ENCODE measurements around the gene ZNF827. TPM values are rescaled to one million over a fixed set of nuclear protein-coding genes. Genes with fewer than 3 reads are reported as not detected.

Gene ZNF827
- total RNA-seq, 1 donor from 2014 or later = 14.1 TPM

DNA sequence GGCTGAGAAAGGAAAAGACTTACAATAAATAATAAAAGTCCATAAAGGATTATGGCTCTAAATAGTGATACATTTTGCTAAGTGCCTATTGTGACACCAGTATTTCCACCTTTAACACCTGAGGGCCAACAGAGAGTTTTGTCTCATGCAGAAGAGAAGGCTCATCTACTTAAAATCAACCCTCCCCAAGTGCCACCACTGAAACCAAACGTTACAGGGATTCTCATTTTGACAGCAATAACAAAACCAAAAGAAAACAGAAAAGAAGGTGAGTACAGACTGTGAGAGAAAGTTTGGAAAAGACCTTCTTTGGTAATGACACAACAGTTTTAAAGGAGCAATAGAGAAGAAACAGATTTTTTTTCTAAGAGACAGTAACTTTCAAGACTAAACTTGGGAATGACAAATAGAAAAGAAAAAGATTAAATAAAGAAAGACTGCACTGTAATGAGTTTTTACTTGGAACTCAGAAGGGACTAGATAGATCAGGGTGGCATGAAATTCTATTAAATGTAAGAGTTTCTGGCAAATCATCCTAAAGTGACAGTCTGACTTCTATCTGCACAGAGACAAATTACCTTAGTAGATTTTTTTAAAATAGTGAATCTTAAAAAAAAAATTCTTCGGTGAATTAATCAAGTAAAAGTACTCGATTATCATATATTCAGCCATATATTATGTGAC, 109.7 kb downstream of the ZNF827 start:
- DNase-seq (ENCODE audit: low read depth) = no peak
- TF ChIP-seq, protein P1, sequence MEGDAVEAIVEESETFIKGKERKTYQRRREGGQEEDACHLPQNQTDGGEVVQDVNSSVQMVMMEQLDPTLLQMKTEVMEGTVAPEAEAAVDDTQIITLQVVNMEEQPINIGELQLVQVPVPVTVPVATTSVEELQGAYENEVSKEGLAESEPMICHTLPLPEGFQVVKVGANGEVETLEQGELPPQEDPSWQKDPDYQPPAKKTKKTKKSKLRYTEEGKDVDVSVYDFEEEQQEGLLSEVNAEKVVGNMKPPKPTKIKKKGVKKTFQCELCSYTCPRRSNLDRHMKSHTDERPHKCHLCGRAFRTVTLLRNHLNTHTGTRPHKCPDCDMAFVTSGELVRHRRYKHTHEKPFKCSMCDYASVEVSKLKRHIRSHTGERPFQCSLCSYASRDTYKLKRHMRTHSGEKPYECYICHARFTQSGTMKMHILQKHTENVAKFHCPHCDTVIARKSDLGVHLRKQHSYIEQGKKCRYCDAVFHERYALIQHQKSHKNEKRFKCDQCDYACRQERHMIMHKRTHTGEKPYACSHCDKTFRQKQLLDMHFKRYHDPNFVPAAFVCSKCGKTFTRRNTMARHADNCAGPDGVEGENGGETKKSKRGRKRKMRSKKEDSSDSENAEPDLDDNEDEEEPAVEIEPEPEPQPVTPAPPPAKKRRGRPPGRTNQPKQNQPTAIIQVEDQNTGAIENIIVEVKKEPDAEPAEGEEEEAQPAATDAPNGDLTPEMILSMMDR (conservative IDR thresholded peaks at IDR 0.05; ENCODE audit: low read depth, low read length) = no peak
- H3K4me3 ChIP-seq (ENCODE audit: low read depth, low read length) = no peak overlapping the region

DNA sequence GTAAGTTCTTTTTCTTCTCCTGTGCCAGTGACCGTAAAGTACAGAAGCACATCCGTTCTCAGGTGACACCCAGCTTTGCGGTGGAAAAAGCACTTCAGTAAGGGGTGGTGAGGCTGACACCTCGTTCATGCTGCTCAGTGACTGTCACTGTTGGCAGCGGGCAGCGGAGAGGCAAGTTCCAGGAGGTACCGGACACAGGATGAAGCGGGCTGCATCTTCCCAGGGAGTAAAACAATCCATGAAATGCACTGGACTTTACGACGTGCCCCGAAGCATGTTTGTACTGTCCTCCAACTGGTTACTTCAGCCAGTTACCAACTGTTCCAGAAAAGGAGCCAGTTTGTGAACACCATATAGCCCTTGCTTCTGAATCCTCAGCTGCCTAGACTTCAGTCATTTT, 110.7 kb downstream of the ZNF827 start:
- DNase-seq (ENCODE audit: low read depth) = no peak
- TF ChIP-seq, protein P1 (conservative IDR thresholded peaks at IDR 0.05; ENCODE audit: low read depth, low read length) = no peak

DNA sequence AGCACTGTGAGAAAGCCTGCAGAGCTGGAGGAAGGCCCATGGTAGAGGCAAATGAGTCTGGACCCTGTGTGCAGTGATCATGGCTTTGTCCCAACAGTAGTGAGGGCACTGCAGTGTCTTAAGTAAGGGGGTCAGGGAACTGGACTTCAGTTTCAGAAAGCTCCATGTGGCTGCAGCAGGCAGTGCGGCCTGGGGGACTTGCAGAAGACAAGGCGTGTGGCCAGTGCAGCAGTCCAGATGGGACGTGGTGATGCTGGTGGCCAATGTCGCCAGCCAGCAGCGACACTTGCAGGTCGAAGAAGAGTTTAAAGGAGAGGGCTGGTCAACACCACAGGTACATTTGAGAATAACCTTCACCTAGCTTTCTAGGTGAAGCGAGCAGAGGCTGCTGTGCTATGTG, 113.4 kb downstream of the ZNF827 start:
- no peak overlapping the region for H3K4me3 ChIP-seq (ENCODE audit: low read depth, low read length)
- TF ChIP-seq, protein P1 (conservative IDR thresholded peaks at IDR 0.05; ENCODE audit: low read depth, low read length) = no peak
- DNase-seq (ENCODE audit: low read depth) = no peak

More for the DNA sequence above, 110.7 kb downstream of the ZNF827 start:
- H3K4me3 ChIP-seq (ENCODE audit: low read depth, low read length) = no peak overlapping the region

DNA sequence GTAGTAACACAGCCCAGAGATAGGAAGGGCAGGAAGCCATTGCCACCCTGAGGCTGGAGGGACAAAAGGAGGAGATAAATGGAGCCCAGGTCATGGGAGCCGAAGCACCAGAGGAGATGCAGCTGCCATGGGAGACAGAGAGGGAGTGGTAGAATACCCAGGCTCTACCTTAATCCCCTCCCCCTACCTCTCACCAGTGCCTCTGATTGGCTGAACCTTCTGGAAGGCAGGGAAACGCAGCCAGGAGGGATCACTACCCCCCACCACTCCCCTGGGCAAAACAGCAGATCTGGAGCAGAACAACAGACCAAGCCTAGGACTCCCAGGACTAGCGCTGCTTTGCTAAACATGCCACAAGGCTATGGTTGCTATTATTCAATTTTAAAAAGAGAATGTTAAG, 114.2 kb downstream of the ZNF827 start:
- TF ChIP-seq, protein P1 (conservative IDR thresholded peaks at IDR 0.05; ENCODE audit: low read depth, low read length) = no peak
- H3K4me3 ChIP-seq (ENCODE audit: low read depth, low read length) = no peak overlapping the region
- no peak for DNase-seq (ENCODE audit: low read depth)

DNA sequence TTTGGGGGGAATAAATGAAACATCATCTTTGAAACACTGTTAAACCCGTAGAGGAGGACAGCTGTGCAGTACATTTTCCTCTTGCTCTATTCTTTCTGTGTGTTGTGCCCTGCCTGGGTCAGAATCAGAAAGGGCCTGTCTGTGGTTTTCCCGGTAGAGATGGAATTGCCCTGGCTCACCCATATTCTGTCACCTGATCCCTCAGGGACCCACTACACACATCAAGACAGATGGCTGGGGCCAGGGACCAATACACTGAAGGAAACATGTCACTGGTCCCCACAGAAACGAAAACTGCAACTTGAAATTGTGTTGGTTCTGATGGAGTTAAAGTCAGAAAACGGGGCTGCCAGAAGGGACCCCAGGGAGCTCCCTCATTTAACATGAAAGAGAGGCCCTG, 114.9 kb downstream of the ZNF827 start:
- TF ChIP-seq, protein P1 (conservative IDR thresholded peaks at IDR 0.05; ENCODE audit: low read depth, low read length) = no peak
- no peak overlapping the region for H3K4me3 ChIP-seq (ENCODE audit: low read depth, low read length)
- DNase-seq (ENCODE audit: low read depth) = no peak

DNA sequence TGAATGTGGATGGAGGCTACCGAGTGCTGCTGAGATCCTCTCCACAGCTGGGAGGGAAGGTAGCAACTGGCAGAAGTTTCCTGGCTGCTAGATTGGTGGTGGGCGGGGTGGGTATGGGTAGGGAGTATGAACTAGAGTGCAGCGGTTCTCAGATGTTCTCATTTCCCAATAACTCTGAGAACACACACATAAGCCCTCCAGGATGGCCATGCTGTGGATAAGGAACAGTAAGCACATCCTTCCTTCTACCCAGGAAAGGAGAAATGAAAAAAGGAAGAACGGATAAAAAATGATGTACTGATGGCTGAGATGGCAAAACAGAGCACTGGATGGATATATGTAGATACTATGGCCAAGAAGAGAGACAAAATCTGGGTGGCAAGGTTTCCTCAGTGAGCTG, 116.0 kb downstream of the ZNF827 start:
- TF ChIP-seq, protein P1 (conservative IDR thresholded peaks at IDR 0.05; ENCODE audit: low read depth, low read length) = no peak
- DNase-seq (ENCODE audit: low read depth) = no peak
- H3K4me3 ChIP-seq (ENCODE audit: low read depth, low read length) = no peak overlapping the region

DNA sequence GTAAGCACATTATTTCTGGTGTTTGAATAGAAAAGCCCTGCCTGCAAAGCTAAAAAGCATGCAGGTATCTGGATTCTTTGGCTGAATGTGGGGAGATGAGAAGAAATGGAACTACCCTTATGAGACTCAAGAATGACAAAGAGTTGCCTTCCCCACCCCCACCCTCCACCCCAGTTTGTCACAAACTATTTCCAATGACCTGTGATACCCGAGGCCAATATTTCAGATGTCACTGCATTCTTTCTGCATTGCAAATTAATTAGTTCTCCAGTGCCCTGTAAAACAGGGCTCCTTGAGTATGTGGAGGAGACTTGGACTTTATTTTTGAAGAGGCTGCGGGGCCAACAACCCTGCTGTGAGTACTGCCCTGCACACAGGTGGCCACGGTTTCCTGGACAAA, 116.4 kb downstream of the ZNF827 start:
- no peak overlapping the region for H3K4me3 ChIP-seq (ENCODE audit: low read depth, low read length)
- DNase-seq (ENCODE audit: low read depth) = no peak
- TF ChIP-seq, protein P1 (conservative IDR thresholded peaks at IDR 0.05; ENCODE audit: low read depth, low read length) = no peak

Data from epithelial cell of proximal tubule (primary cell).